Ascending aorta (tissue), 2 donors: ENCODE measurements around the gene KCNS1. TPM values are rescaled to one million over a fixed set of nuclear protein-coding genes. Genes with fewer than 3 reads are reported as not detected.

Experiments used
- DNase-seq, 2 donors: peaks; one replicate each; pipeline ENCODE4 v3.0.0-alpha.2; 2019; ENCODE audit warnings: low spot score in 2 of 2
- H3K27ac ChIP-seq, 2 donors: fragments of 200-600 bp; sonication (generic); one replicate each; pipeline ENCODE4 v1.5.1; 2016 to 2017; ENCODE audit warnings: mild to moderate bottlenecking in 1 of 2
- H3K27me3 ChIP-seq: fragments of 200-600 bp; sonication (generic); one replicate; pipeline ENCODE4 v1.5.1; 2017
- H3K36me3 ChIP-seq, 2 donors: fragments of 200-600 bp; sonication (generic); one replicate each; pipeline ENCODE4 v1.5.1; 2016
- H3K4me1 ChIP-seq, 2 donors: fragments of 200-600 bp; sonication (generic); one replicate each; pipeline ENCODE4 v1.5.1; 2016 to 2017; ENCODE audit warnings: mild to moderate bottlenecking in 1 of 2
- H3K4me3 ChIP-seq, 2 donors: fragments of 200-600 bp; sonication (generic); one replicate each; pipeline ENCODE4 v1.5.1; 2016 to 2017; ENCODE audit warnings: mild to moderate bottlenecking in 1 of 2
- H3K9me3 ChIP-seq, 2 donors: fragments of 200-600 bp; sonication (generic); one replicate each; pipeline ENCODE4 v1.5.1; 2016
- CTCF ChIP-seq, 3 experiments: fragments of 200-600 bp in 2 of 3; fragments of 450-650 bp in 1 of 3; sonication (generic) in 2 of 3; IDR thresholded peaks; one replicate each; pipeline ENCODE4 v1.5.1; 2016 to 2019; ENCODE audit warnings: antibody characterized with exemption in 3 of 3, mild to moderate bottlenecking in 1 of 3, moderate library complexity in 1 of 3
- intact Hi-C: fragments of 100-400 bp; cut with DNase I; formaldehyde crosslinking; loops from one replicate; pipeline ENCODE4 v1.15.1; 2023
- total RNA-seq: library from RNA; depleted of rRNA; stranded (reverse); fragments of >200 nt; gene quantifications from one replicate; pipeline ENCODE4 v1.1.0, GENCODE V29; 2016

Gene KCNS1
- total RNA-seq, 1 donor from 2014 or later: not detected

- Histone ChIP-seq H3K4me1 (no peaks in the 10 kb centered on the region), H3K27me3 (no peaks in the 10 kb centered on the region), H3K36me3 (peaks cover 6 to 10% of the 10 kb centered on the region in 2 donors), H3K4me3 (no peak overlapping the region), H3K9me3 (no peaks in the 10 kb centered on the region), H3K27ac (no peak overlapping the region)
- no peak for TF ChIP-seq CTCF (IDR thresholded peaks at IDR 0.05)
- intact Hi-C loops: no loop called here
- no peak for DNase-seq
Measured at GRCh38 chr20:45060294-45060693, 40.6 kb downstream of the KCNS1 start.

DNA sequence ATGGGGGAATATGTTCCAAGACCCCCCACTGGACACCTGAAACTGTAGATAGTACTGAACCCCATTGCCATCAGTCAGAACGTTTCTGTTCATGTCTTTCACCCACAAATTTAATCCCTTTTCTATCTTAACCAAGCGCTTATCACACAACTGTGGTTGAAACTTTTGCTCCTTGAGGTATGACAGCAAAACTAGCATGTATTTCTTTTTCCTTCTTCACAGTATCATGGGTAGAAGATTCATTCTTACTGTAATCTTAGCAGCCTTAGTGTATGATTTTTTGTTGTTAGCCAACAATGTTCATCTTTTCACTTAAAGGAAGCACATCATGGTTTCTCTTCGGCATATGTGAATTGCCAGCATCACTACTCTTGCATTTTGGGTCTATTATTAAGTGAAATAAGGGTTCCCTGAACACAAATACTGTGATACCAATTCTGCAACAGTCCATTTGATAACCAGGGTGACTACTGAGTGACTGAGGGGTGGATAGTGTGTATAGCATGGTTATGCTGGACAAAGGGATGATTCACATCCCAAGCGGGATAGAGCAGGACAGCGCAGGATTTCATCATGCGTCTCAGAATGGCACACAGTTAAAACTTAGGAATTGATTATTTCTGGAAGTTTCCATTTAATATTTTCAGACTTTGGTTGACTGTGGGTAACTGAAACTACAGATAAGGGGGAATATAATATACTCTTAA lies 41.8 kb downstream of the KCNS1 start:
- no peak for DNase-seq
- Histone ChIP-seq H3K4me3 (no peak overlapping the region), H3K27me3 (no peaks in the 10 kb centered on the region), H3K9me3 (no peaks in the 10 kb centered on the region), H3K36me3 (peaks cover 6 to 10% of the 10 kb centered on the region in 2 donors), H3K27ac (no peak overlapping the region), H3K4me1 (no peaks in the 10 kb centered on the region)
- TF ChIP-seq CTCF (IDR thresholded peaks at IDR 0.05): no peak
- intact Hi-C loops: no loop called here

DNA sequence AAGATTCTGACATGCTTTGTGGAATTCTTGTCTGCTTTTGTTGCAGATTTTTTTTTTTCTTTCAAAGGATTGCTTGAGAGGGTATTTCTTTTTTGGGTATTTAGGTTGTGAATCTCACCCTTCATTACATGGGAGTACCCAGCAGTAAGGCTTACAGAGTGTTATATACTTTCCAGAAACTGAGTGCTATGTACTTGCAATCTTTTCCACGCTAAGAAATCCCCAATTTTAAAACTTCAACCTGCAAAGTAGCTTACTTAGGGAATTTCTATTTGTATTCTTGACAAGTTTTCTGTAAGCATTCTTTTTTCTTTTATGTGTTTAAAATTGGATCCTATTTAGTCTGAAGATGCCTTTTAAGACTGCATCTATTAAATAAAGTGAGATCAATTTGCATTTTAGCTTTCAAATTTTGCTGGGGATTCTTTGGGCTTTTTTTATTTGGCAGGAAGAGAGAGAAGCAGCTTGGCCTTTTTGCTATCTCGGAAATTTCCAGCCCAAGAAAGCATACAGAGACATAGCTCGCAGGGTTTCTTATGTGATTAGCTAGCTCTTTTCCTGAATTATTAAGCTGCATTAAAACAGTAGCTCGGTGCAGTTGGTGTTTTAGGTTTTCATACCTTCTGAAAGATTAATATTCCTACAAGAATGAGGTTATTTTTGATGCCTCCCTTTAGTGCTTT lies 42.6 kb downstream of the KCNS1 start:
- Histone ChIP-seq H3K27me3 (no peaks in the 10 kb centered on the region), H3K9me3 (no peaks in the 10 kb centered on the region), H3K36me3 (peaks cover 6 to 10% of the 10 kb centered on the region in 2 donors), H3K4me3 (no peak overlapping the region), H3K27ac (no peak overlapping the region), H3K4me1 (peaks cover 0 to 3% of the 10 kb centered on the region in 2 donors)
- no peak for DNase-seq
- intact Hi-C loops: no loop called here
- no peak for TF ChIP-seq CTCF (IDR thresholded peaks at IDR 0.05)

DNA sequence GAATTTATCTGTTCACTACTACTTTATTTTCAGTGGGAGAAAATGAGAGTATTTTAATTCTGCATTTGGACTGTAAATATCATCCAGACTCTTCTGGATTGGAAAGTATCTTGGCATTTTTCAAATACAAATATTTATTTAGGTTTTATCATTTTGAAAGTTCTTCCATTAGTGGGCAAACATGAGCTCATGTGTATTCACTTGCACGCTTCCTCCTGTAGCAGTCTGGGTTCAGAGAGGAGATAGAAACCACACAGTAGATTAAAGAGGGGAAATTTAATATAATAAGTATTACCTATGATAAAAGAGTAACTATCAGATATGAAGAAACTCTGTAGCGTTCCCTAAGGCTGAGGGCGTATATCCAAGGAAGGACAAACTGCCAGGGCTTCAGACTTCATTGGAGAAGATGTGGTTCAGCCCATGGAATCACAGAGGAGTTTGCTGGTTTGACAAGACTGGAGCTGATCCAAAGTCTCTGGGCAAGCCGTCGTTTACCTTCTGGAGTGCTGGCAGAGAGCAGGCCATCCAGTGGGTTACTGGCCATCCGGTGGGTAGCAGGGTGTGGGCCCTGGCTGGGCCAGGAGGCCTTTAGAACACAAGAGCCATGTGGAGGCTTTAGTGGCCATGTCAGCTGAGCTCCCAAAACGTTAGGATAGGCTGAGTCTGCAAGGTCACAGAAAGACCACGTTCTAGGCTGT lies 44.3 kb downstream of the KCNS1 start:
- no peaks in the 10 kb centered on the region for H3K27me3 ChIP-seq
- no peak for TF ChIP-seq CTCF (IDR thresholded peaks at IDR 0.05)
- H3K4me1 ChIP-seq: peaks cover 0 to 5% of the 10 kb centered on the region in 2 donors
- peaks cover 6 to 10% of the 10 kb centered on the region in 2 donors for H3K36me3 ChIP-seq
- no peak for DNase-seq
- H3K27ac ChIP-seq: no peak overlapping the region
- no peak overlapping the region for H3K4me3 ChIP-seq
- no peaks in the 10 kb centered on the region for H3K9me3 ChIP-seq
- intact Hi-C loops: no loop called here

GRCh38 chr20:45055056-45055455 lies 45.9 kb downstream of the KCNS1 start:
- Histone ChIP-seq H3K4me1 (peaks cover 0 to 5% of the 10 kb centered on the region in 2 donors), H3K27me3 (no peaks in the 10 kb centered on the region), H3K36me3 (peaks cover 6 to 10% of the 10 kb centered on the region in 2 donors), H3K9me3 (no peaks in the 10 kb centered on the region), H3K4me3 (no peak overlapping the region), H3K27ac (no peak overlapping the region)
- intact Hi-C loops: no loop called here
- no peak for DNase-seq
- TF ChIP-seq CTCF (IDR thresholded peaks at IDR 0.05): no peak
